GM06990 (cell line): ENCODE results near the gene DIPK2A.

Source experiments
- DNase-seq: peaks from one replicate; pipeline ENCODE4 v3.0.0-alpha.2; 2011; ENCODE audit not compliant: insufficient read length; ENCODE audit errors: extremely low read depth
- H3K27me3 ChIP-seq: replicated peaks from 2 replicates; pipeline ENCODE4 v1.6.0; 2011; ENCODE audit warnings: low read length; ENCODE audit not compliant: control insufficient read depth, insufficient read depth
- H3K36me3 ChIP-seq: 2 replicates; pipeline ENCODE4 v1.5.1; 2011; ENCODE audit warnings: low read length; ENCODE audit not compliant: control insufficient read depth, insufficient read depth
- H3K4me3 ChIP-seq: replicated peaks from 2 replicates; pipeline ENCODE4 v1.5.1; 2011; ENCODE audit warnings: low read depth, mild to moderate bottlenecking, control low read depth, low read length
- TF ChIP-seq, protein P1 (sequence below): IDR thresholded peaks from 2 replicates; pipeline ENCODE4 v1.5.1; 2011; ENCODE audit warnings: low read length, control low read depth, mild to moderate bottlenecking, inconsistent platforms; ENCODE audit not compliant: insufficient read depth, poor library complexity, severe bottlenecking

The DIPK2A gene

DNA sequence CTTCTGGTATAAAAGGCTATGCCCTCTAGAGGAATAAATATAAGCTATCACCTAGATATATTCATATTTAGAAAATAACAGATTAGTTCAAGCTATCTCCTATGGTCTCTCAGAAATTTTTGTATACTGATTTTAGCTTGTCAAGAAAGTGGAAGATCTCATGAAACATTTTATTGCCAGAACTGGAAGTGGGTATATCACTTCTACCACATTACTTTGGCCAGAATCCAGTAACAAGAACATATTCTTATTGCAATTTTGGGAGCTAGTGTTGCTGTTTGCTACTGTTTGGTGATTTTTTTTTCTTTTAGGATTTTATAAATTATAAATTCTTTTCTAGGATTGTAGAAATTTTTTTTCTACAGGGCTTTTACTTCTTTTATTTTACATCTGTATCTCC lies 14.2 kb upstream of the DIPK2A start:
- no peaks in the 10 kb centered on the region for H3K36me3 ChIP-seq
- H3K27me3 ChIP-seq = no peaks in the 10 kb centered on the region
- H3K4me3 ChIP-seq = no peak overlapping the region
- TF ChIP-seq, protein P1, sequence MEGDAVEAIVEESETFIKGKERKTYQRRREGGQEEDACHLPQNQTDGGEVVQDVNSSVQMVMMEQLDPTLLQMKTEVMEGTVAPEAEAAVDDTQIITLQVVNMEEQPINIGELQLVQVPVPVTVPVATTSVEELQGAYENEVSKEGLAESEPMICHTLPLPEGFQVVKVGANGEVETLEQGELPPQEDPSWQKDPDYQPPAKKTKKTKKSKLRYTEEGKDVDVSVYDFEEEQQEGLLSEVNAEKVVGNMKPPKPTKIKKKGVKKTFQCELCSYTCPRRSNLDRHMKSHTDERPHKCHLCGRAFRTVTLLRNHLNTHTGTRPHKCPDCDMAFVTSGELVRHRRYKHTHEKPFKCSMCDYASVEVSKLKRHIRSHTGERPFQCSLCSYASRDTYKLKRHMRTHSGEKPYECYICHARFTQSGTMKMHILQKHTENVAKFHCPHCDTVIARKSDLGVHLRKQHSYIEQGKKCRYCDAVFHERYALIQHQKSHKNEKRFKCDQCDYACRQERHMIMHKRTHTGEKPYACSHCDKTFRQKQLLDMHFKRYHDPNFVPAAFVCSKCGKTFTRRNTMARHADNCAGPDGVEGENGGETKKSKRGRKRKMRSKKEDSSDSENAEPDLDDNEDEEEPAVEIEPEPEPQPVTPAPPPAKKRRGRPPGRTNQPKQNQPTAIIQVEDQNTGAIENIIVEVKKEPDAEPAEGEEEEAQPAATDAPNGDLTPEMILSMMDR = no peak
- DNase-seq = no peak

DNA sequence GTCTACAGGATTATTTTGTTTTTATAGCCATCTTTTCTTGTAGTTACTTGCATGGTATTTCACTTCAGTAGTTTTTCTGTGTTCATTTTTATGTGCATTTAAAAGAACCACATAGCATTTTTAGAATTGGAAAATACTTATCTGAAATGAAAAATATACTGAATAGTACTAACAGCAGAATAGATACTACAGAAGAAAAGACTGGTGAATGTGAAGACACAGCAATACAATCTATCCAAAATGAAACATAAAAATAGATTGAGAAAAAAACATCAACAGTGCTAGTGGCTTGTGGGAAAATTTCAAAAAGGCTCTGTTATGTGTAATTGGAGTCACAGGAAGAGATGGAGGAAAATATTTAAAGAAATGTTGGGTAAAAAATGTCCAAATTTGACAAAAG lies 12.7 kb upstream of the DIPK2A start:
- DNase-seq = no peak
- Histone ChIP-seq H3K36me3 (no peaks in the 10 kb centered on the region), H3K4me3 (no peak overlapping the region), H3K27me3 (no peaks in the 10 kb centered on the region)
- TF ChIP-seq, protein P1 = no peak

DNA sequence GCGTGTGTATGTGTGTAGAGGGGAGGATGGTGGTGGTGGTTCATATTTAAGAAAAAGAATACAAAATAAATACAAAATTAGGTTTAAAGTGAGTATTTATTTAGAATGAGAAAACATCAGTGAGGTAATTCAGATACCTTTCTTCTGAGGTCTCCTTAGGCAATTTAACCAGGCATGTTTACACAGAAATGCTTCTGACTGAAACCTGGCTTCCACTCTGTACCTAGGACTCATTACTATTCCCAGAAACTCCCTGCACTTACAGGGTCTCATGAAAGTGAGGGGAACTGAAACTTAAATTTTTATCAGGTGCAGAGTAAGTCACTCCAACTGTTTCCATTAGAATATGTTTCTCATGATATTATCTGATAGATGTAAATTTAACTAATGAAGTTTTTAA lies 10.3 kb upstream of the DIPK2A start:
- DNase-seq = no peak
- Histone ChIP-seq H3K36me3 (no peaks in the 10 kb centered on the region), H3K4me3 (no peak overlapping the region), H3K27me3 (no peaks in the 10 kb centered on the region)
- TF ChIP-seq, protein P1 = no peak

DNA sequence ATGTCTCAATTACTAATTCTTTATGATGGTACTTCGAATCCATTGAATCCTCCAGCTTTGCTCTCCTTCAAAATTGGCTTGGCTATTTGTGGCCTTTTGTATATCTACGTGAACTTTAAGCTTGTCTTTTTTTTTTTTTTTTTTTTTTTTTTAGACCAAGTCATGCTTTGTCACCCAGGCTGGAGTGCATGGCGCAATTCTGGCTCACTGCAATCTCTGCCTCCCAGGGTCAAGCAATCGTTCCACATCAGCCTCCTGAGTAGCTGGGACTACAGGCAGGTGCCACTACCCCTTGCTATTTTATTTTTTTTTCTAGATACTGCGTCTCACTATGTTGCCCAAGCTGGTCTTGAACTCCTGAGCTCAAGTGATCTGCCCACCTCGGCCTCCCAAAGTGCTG lies 7.7 kb upstream of the DIPK2A start:
- TF ChIP-seq, protein P1 = no peak

DNA sequence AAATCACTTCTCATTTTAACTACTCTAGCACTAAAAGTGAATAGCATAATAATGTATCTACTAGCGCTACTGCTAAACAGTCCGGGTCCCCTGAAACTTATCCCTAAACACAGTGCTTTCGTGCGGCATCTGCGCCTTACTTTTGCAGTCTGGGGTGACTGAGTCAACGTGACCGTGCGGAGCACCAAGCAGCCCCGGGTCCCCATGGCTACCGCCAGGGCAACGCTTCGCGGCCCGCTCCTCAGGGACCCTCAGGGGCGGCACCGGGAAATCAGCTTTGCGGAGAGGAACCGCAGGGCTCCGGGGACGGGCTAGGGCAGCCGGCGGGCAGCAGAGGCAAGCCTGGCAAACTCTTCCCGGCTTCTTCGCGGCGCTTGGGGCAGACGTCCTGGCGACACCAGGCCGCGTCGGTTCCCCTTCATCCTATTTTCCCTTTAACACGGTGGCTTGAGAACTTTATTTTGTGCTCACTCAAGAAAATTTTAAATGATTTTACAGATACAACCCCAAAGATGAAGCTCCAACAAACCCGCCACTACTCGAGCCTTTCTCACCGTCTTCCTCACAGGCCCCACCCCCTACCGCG lies 757 bp upstream of the DIPK2A start:
- DNase-seq = peak; percentile 81
- TF ChIP-seq, protein P1 = no peak

More for the DNA sequence above, 7.7 kb upstream of the DIPK2A start:
- Histone ChIP-seq H3K36me3 (no peaks in the 10 kb centered on the region), H3K4me3 (no peak overlapping the region), H3K27me3 (no peaks in the 10 kb centered on the region)
- DNase-seq = no peak

DNA sequence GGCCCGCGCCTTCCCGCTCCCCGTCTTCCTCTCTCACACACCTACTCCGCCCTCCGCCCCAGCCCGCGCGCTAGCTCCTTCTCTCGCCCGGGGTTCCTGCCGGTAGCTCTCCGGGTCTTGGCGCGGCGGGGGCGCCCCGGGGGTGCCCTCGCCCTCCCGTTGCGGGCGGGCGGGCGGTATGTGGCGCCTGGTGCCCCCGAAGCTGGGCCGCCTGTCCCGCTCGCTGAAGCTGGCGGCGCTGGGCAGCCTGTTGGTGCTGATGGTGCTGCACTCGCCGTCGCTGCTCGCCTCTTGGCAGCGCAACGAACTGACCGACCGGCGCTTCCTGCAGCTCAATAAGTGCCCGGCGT lies 507 bp downstream of the DIPK2A start:
- Histone ChIP-seq H3K36me3 (no peaks in the 10 kb centered on the region), H3K27me3 (no peaks in the 10 kb centered on the region), H3K4me3 (peak overlapping the region; percentile 98)
- TF ChIP-seq, protein P1 = no peak
- no peak for DNase-seq

More for the DNA sequence above, 757 bp upstream of the DIPK2A start:
- H3K4me3 ChIP-seq = peak overlapping the region; percentile 98
- no peaks in the 10 kb centered on the region for H3K27me3 ChIP-seq
- H3K36me3 ChIP-seq = no peaks in the 10 kb centered on the region
